Esophagus muscularis mucosa (tissue), 4 donors: ENCODE measurements around the gene TPO. TPM values are rescaled to one million over a fixed set of nuclear protein-coding genes. Genes with fewer than 3 reads are reported as not detected.

Experiments
- DNase-seq: peaks from one replicate; pipeline ENCODE4 v3.0.0-alpha.2; 2017; ENCODE audit errors: extremely low spot score
- H3K27ac ChIP-seq, 4 donors: fragments of 200-600 bp; sonication (generic); replicated peaks in 1 of 4; 1 replicate in 3 of 4; 2 replicates in 1 of 4; pipeline ENCODE4 v1.5.1; 2016 to 2019; ENCODE audit warnings: mild to moderate bottlenecking in 1 of 4
- H3K27me3 ChIP-seq, 4 donors: fragments of 200-600 bp; sonication (generic); one replicate each; pipeline versions ENCODE4 v1.5.1 to v1.6.0; 2016 to 2019
- H3K36me3 ChIP-seq, 4 donors: fragments of 200-600 bp; sonication (generic); one replicate each; pipeline ENCODE4 v1.5.1; 2016 to 2019
- H3K4me1 ChIP-seq, 4 donors: fragments of 200-600 bp; sonication (generic); one replicate each; pipeline ENCODE4 v1.5.1; 2016 to 2019
- H3K4me3 ChIP-seq, 4 donors: fragments of 200-600 bp; sonication (generic); 1 replicate in 2 of 4; 2 replicates in 2 of 4; pipeline ENCODE4 v1.5.1; 2016 to 2019; ENCODE audit warnings: mild to moderate bottlenecking in 4 of 4, moderate library complexity in 1 of 4
- H3K9me3 ChIP-seq, 4 donors: fragments of 200-600 bp; sonication (generic); 1 replicate in 3 of 4; 2 replicates in 1 of 4; pipeline ENCODE4 v1.5.1; 2016 to 2019
- EP300 ChIP-seq: sonication (generic); formaldehyde crosslinking; IDR thresholded peaks from one replicate; pipeline ENCODE4 v1.6.1; 2017; ENCODE audit warnings: antibody characterized with exemption
- POLR2A ChIP-seq: fragments of 450-650 bp; IDR thresholded peaks from one replicate; pipeline ENCODE4 v1.6.1; 2017; ENCODE audit warnings: antibody characterized with exemption, moderate library complexity, mild to moderate bottlenecking, low read depth
- POLR2AphosphoS5 ChIP-seq, 2 donors: sonication (generic); formaldehyde crosslinking; IDR thresholded peaks; one replicate each; pipeline ENCODE4 v1.6.1; 2017; ENCODE audit warnings: antibody characterized with exemption in 2 of 2
- WGBS: methylation state at CpG from one replicate; pipeline ENCODE4 v1.1.5; 2018; 5-methylcytosine and 5-hydroxymethylcytosine counted together
- intact Hi-C: fragments of 100-400 bp; cut with DNase I; formaldehyde crosslinking; loops from one replicate; pipeline ENCODE4 v1.15.1; 2023
- total RNA-seq, 4 donors: library from RNA; depleted of rRNA; stranded (reverse); fragments of >200 nt; gene quantifications; one replicate each; pipeline versions ENCODE4 v1.1.0 to v1.2.1, GENCODE V29; 2016
- TF ChIP-seq, protein P1 (sequence below), 3 experiments: fragments of 200-600 bp in 2 of 3; fragments of 450-650 bp in 1 of 3; sonication (generic) in 2 of 3; IDR thresholded peaks; one replicate each; pipeline ENCODE4 v1.5.1; 2017 to 2019; ENCODE audit warnings: antibody characterized with exemption in 3 of 3, mild to moderate bottlenecking in 2 of 3, moderate library complexity in 1 of 3

Gene TPO
- total RNA-seq, 4 donors from 2014 or later: 7.1 to 18.4 (median 10.4) TPM

DNA sequence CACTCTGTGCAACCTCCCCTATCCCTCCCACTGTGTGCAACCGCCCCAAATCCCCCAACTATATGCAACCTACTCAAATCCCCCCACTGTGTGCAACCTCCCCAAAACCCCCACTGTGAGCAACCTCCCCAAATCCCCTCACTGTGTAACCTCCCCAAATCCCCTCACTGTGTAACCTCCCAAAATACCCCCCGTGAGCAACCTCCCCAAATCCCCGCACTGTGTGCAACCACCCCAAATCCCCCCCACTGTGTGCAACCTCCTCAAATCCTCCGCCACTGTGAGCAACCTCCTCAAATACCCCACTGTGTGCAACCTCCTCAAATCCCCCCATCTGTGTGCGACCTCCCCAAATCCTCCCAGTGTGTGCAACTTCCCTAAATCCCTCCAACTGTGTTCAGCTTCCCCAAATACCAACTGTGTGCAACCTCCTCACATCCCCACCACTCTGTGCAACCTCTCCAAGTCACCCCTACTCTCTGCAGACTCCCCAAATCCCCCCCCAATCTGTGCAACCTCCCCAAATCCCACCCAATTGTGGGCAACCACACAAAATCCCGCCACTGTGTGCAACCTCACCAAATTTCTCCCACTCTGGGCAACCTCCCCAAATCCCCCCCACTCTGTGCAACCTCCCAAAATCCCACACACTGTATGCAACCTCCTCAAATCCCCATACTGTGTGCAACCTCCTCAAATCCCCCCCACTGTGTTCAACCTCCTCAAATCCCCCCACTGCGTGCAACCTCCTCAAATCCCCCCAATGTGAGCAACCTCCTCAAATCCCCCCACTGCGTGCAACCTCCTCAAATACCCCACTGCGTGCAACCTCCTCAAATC is 114.1 kb downstream of the TPO start:
- 82% methylated on average over 9 of the region's 9 CpGs for WGBS

DNA sequence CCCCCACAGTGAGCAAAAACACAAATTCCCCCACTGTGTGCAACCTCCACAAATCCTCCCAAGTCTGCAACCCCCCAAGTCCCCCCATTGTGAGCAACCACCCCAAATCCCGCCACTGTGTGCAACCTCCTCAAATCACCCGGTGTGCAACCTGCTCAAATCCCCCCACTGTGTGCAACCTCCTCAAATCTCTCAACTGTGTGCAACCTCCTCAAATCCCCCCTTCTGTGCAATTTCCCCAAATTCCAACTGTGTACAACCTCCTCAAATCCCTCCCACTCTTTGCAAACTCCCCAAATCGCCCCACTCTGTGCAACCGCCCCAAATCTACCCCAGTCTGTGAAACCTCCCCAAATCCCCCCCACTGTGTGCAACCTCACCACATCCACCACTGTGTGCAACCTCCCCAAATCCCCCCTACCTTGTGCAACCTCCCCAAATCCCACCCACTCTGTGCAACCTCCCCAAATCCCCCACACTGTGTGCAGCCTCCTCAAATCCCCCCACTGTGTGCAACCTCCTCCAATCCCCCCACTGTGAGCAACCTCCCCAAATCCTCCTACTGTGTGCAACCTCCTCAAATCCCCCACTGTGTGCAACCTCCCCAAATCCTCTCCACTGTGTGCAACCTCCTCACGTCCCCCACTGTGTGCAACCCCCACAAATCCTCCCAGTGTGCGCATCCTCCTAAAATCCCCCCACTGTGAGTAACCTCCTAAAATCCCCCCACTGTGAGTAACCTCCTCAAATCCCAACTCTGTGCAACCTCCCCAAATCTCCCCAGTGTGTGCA is 115.2 kb downstream of the TPO start:
- no peaks in the 10 kb centered on the region for H3K36me3 ChIP-seq
- no peak for DNase-seq

More for the DNA sequence above, 114.1 kb downstream of the TPO start:
- intact Hi-C loops: no loop called here
- Histone ChIP-seq H3K9me3 (no peaks in the 10 kb centered on the region), H3K4me1 (no peaks in the 10 kb centered on the region), H3K4me3 (no peak overlapping the region), H3K27me3 (peaks cover 0 to 28% (median 2%) of the 10 kb centered on the region in 4 donors), H3K27ac (no peak overlapping the region), H3K36me3 (no peaks in the 10 kb centered on the region)
- no peak for TF ChIP-seq EP300
- TF ChIP-seq, protein P1, sequence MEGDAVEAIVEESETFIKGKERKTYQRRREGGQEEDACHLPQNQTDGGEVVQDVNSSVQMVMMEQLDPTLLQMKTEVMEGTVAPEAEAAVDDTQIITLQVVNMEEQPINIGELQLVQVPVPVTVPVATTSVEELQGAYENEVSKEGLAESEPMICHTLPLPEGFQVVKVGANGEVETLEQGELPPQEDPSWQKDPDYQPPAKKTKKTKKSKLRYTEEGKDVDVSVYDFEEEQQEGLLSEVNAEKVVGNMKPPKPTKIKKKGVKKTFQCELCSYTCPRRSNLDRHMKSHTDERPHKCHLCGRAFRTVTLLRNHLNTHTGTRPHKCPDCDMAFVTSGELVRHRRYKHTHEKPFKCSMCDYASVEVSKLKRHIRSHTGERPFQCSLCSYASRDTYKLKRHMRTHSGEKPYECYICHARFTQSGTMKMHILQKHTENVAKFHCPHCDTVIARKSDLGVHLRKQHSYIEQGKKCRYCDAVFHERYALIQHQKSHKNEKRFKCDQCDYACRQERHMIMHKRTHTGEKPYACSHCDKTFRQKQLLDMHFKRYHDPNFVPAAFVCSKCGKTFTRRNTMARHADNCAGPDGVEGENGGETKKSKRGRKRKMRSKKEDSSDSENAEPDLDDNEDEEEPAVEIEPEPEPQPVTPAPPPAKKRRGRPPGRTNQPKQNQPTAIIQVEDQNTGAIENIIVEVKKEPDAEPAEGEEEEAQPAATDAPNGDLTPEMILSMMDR (IDR thresholded peaks at IDR 0.05): no peak
- TF ChIP-seq POLR2A: no peak
- no peak for TF ChIP-seq POLR2AphosphoS5 (IDR thresholded peaks at IDR 0.05)
- DNase-seq: no peak

DNA sequence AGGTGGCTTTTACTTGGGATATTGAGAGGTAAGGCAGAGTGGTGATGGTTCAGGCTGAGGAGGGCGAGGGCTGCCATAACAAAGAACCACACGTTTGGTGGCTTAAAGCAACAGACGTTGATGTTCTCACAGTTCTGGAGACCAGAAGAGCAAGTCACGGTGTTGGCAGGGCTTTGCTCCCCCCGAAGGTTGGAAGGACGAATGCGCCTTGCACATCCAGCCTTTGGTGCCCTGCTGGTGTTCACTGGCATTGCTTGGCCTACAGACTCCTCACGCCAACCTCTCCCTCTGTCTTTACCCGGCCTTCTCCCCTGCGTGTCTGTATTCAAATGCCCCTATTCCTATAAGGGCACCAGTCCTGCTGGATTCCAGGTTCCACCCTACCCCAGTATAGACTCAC is 125.4 kb downstream of the TPO start:
- DNase-seq: no peak
- no peak overlapping the region for H3K27ac ChIP-seq
- no peak overlapping the region for H3K4me3 ChIP-seq
- H3K4me1 ChIP-seq: peaks cover 0 to 5% (median 0%) of the 10 kb centered on the region in 4 donors
- no peaks in the 10 kb centered on the region for H3K9me3 ChIP-seq
- TF ChIP-seq, protein P1 (IDR thresholded peaks at IDR 0.05): no peak
- no peak for TF ChIP-seq EP300
- no peak for TF ChIP-seq POLR2A
- no peak for TF ChIP-seq POLR2AphosphoS5 (IDR thresholded peaks at IDR 0.05)
- H3K36me3 ChIP-seq: no peaks in the 10 kb centered on the region
- 62% methylated on average over 10 of the region's 10 CpGs for WGBS
- H3K27me3 ChIP-seq: peaks cover 0 to 17% (median 0%) of the 10 kb centered on the region in 4 donors
- intact Hi-C loops: no loop called here

More for the DNA sequence above, 115.2 kb downstream of the TPO start:
- H3K4me3 ChIP-seq: no peak overlapping the region
- TF ChIP-seq, protein P1 (IDR thresholded peaks at IDR 0.05): no peak
- TF ChIP-seq EP300 (no peak), POLR2AphosphoS5 (IDR thresholded peaks at IDR 0.05) (no peak), POLR2A (no peak)
- H3K9me3 ChIP-seq: no peaks in the 10 kb centered on the region
- H3K27me3 ChIP-seq: peaks cover 0 to 28% (median 2%) of the 10 kb centered on the region in 4 donors
- intact Hi-C loops: no loop called here
- 72% methylated on average over 6 of the region's 6 CpGs for WGBS
- H3K27ac ChIP-seq: no peak overlapping the region
- H3K4me1 ChIP-seq: no peaks in the 10 kb centered on the region

DNA sequence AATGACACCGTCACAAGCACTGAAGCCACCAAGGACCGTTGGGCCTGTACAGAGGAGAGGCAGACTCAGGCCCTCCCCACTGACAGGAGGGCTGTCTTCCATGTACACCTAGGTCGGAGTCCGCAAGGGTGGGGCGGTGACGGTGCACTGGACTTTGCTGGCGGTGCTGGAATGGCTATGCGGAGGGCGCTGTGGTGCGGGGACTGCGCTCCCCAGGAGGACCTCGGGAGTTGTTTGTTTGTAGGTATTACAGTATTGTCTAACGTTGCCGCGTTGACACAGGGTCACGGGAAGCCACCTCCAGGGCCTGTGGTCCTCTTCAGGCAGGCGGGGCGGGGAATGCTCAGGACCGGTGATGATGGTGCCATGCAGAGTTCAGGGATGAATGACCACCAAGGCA is 126.2 kb downstream of the TPO start:
- Histone ChIP-seq H3K27me3 (peaks cover 0 to 17% (median 0%) of the 10 kb centered on the region in 4 donors), H3K9me3 (no peaks in the 10 kb centered on the region), H3K4me1 (peaks cover 0 to 5% (median 0%) of the 10 kb centered on the region in 4 donors), H3K4me3 (no peak overlapping the region), H3K36me3 (no peaks in the 10 kb centered on the region), H3K27ac (no peak overlapping the region)
- TF ChIP-seq EP300 (no peak), POLR2A (no peak), POLR2AphosphoS5 (IDR thresholded peaks at IDR 0.05) (no peak)
- TF ChIP-seq, protein P1 (IDR thresholded peaks at IDR 0.05): no peak
- no peak for DNase-seq
- 92% methylated on average over 12 of the region's 19 CpGs for whole genome bisulfite sequencing
- intact Hi-C loops: no loop called here
